GM12878 (cell line): Measurements from ENCODE around the gene FKBP4. TPM values are rescaled to one million over a fixed set of nuclear protein-coding genes. Genes with fewer than 3 reads are reported as not detected.

ENCODE experiments used
- ATAC-seq: fragments of 200-7000 bp; cut with Tn5 transposase; 3 replicates; pipeline ENCODE4 v1.9.1; 2020; ENCODE audit warnings: mild to moderate bottlenecking, moderate library complexity
- BruUV-seq: library from RNA; stranded (reverse); fragments of 400-500 nt; replicated peaks from 2 replicates; lab custom pipeline; 2021; lab: Mats Ljungman, UMichigan
- CTCF ChIA-PET: fragments of 300-600 bp; sonication (Branson Sonifier 250); formaldehyde crosslinking; extraction: SDS; loops from one replicate; lab custom pipeline; 2021; ENCODE audit warnings: inconsistent platforms; lab: Yijun Ruan, JAX
- POLR2A ChIA-PET: fragments of 350-600 bp; formaldehyde crosslinking; extraction: SDS; loops from one replicate; lab custom pipeline; 2021; ENCODE audit warnings: inconsistent platforms; lab: Charles Lee
- RAD21 ChIA-PET: fragments of 300-600 bp; sonication (Branson Sonifier 250); formaldehyde crosslinking; loops from one replicate; lab custom pipeline; 2023; ENCODE audit warnings: antibody characterized with exemption; ENCODE audit not compliant: unreplicated experiment; lab: Charles Lee
- SMC1A ChIA-PET: fragments of 300-600 bp; sonication (Branson Sonifier 250); formaldehyde crosslinking; loops from one replicate; lab custom pipeline; 2023; ENCODE audit not compliant: unreplicated experiment, uncharacterized antibody; lab: Charles Lee
- DNase-seq: peaks from one replicate; pipeline ENCODE4 v3.0.0-alpha.2; 2011; ENCODE audit warnings: low read depth, low spot score
- FAIRE-seq: peaks from 3 replicates; lab custom pipeline; 2011; peaks lifted over from hg19 to GRCh38; lab: Jason Lieb, UNC
- H2AFZ ChIP-seq: 2 replicates; pipeline ENCODE4 v1.6.0; 2011; ENCODE audit warnings: low read depth, low read length, control low read depth; ENCODE audit not compliant: control insufficient read depth
- H3K27ac ChIP-seq: 2 replicates; pipeline ENCODE4 v1.5.1; 2011; ENCODE audit warnings: control low read depth; ENCODE audit not compliant: control insufficient read depth, insufficient read depth
- H3K27me3 ChIP-seq, 2 experiments: replicated peaks in 1 of 2; 2 replicates each; pipeline versions ENCODE4 v1.6.0 to v1.6.1; 2011; ENCODE audit warnings: low read length in 1 of 2; ENCODE audit not compliant: control insufficient read depth in 2 of 2, insufficient read depth in 2 of 2
- H3K36me3 ChIP-seq, 2 experiments: 2 replicates each; pipeline ENCODE4 v1.5.1; 2011; ENCODE audit warnings: low read length in 1 of 2; ENCODE audit not compliant: control insufficient read depth in 2 of 2, insufficient read depth in 2 of 2
- H3K4me1 ChIP-seq: 2 replicates; pipeline ENCODE4 v1.6.1; 2011; ENCODE audit warnings: mild to moderate bottlenecking, low read length, moderate library complexity, mixed read lengths; ENCODE audit not compliant: control insufficient read depth, insufficient read depth
- H3K4me2 ChIP-seq: 2 replicates; pipeline ENCODE4 v1.6.0; 2011; ENCODE audit warnings: control low read depth; ENCODE audit not compliant: control insufficient read depth, insufficient read depth
- H3K4me3 ChIP-seq: fragments of 200-600 bp; sonication (generic); 2 replicates; pipeline ENCODE4 v1.5.1; 2016
- H3K79me2 ChIP-seq: 2 replicates; pipeline ENCODE4 v1.6.0; 2011; ENCODE audit warnings: low read length; ENCODE audit not compliant: control insufficient read depth, insufficient read depth
- H3K9ac ChIP-seq: 2 replicates; pipeline ENCODE4 v1.8.0; 2011; ENCODE audit warnings: low read length, control low read depth, mixed read lengths; ENCODE audit not compliant: control insufficient read depth, insufficient read depth
- H3K9me3 ChIP-seq: replicated peaks from 3 replicates; pipeline ENCODE4 v1.5.1; 2011; ENCODE audit warnings: mild to moderate bottlenecking, low read length; ENCODE audit not compliant: control insufficient read depth, insufficient read depth
- H4K20me1 ChIP-seq: 2 replicates; pipeline ENCODE4 v1.6.0; 2011; ENCODE audit not compliant: control insufficient read depth, insufficient read depth
- CEBPB ChIP-seq, 2 experiments: fragments of 150-350 bp in 1 of 2; IDR thresholded peaks; 2 replicates each; pipeline ENCODE4 v1.6.1; 2012 to 2014; ENCODE audit warnings: low read depth in 2 of 2, low read length in 2 of 2, borderline replicate concordance in 1 of 2, inconsistent platforms in 1 of 2
- FOXM1 ChIP-seq: IDR thresholded peaks from 2 replicates; pipeline ENCODE4 v1.6.1; 2012; ENCODE audit warnings: low read depth, mild to moderate bottlenecking, inconsistent platforms, low read length, moderate library complexity
- HCFC1 ChIP-seq: fragments of 150-350 bp; IDR thresholded peaks from 2 replicates; pipeline ENCODE4 v1.6.1; 2014; ENCODE audit warnings: low read length
- MXI1 ChIP-seq: fragments of 150-350 bp; IDR thresholded peaks from 2 replicates; pipeline ENCODE4 v1.6.1; 2011; ENCODE audit warnings: low read depth, mild to moderate bottlenecking, inconsistent platforms, low read length, improper control_type of control experiment
- MYB ChIP-seq: fragments of 150-350 bp; IDR thresholded peaks from 2 replicates; pipeline ENCODE4 v1.6.1; 2014; ENCODE audit warnings: mild to moderate bottlenecking, low read depth, low read length, borderline replicate concordance
- POLR2AphosphoS2 ChIP-seq: IDR thresholded peaks from 2 replicates; pipeline ENCODE4 v1.6.1; 2011; ENCODE audit warnings: low read depth, mild to moderate bottlenecking, low read length, improper control_type of control experiment, moderate library complexity
- RELA ChIP-seq: fragments of 450-650 bp; IDR thresholded peaks from 2 replicates; pipeline ENCODE4 v1.8.0; 2014; ENCODE audit warnings: borderline replicate concordance; ENCODE audit not compliant: partially characterized antibody
- SKIL ChIP-seq: fragments of 450-650 bp; IDR thresholded peaks from 2 replicates; pipeline ENCODE4 v1.6.1; 2017; ENCODE audit warnings: mild to moderate bottlenecking, low read depth, inconsistent platforms; ENCODE audit not compliant: poor library complexity, severe bottlenecking
- TBL1XR1 ChIP-seq: IDR thresholded peaks from 2 replicates; pipeline ENCODE4 v1.6.1; 2012; ENCODE audit warnings: low read depth, low read length, improper control_type of control experiment
- YY1 ChIP-seq: IDR thresholded peaks from 2 replicates; pipeline ENCODE4 v1.6.1; 2011; ENCODE audit warnings: low read depth, mild to moderate bottlenecking, low read length
- ZNF207 ChIP-seq: fragments of 450-650 bp; IDR thresholded peaks from 2 replicates; pipeline ENCODE4 v1.6.1; 2014; ENCODE audit warnings: antibody characterized with exemption, mild to moderate bottlenecking, borderline replicate concordance
- ZNF217 ChIP-seq: fragments of 450-650 bp; IDR thresholded peaks from 2 replicates; pipeline ENCODE4 v1.6.1; 2017; ENCODE audit warnings: antibody characterized with exemption, mild to moderate bottlenecking
- ZNF24 ChIP-seq: fragments of 450-650 bp; IDR thresholded peaks from 2 replicates; pipeline ENCODE4 v1.6.1; 2017; ENCODE audit warnings: antibody characterized with exemption, mild to moderate bottlenecking
- WGBS: methylation state at CpG from one replicate; pipeline ENCODE4 v1.1.6; 2016; ENCODE audit warnings: low lambda C conversion rate; ENCODE audit not compliant: insufficient replicate concordance, insufficient coverage; ENCODE audit errors: missing lambda C conversion rate; 5-methylcytosine and 5-hydroxymethylcytosine counted together
- in situ Hi-C: fragments of 300-500 bp; cut with MboI; formaldehyde crosslinking; loops from 9 replicates; pipeline ENCODE4 v1.14.3; 2018; ENCODE audit warnings: mixed read lengths
- intact Hi-C: fragments of 100-400 bp; cut with micrococcal nuclease; formaldehyde crosslinking; loops from one replicate; pipeline ENCODE4 v1.14.2; 2022; ENCODE audit not compliant: unreplicated experiment
- polyA plus RNA-seq, 11 experiments: library from polyadenylated mRNA; depleted of rRNA in 4 of 11; unstranded in 6 of 11; stranded (reverse) in 5 of 11; fragments of >200 nt; fragmentation: Nextera tagmentation in 4 of 11; fragmentation: Illumina TruSeq in 1 of 11; extraction: Ambion mirVana in 4 of 11; extraction: Trizol in 1 of 11; gene quantifications; 1 replicate in 1 of 11; 2 replicates in 10 of 11; pipeline versions ENCODE4 v1.2.1 to v1.2.3, GENCODE V29; 2011 to 2016; ENCODE audit warnings: inconsistent platforms in 2 of 11, missing spikeins in 2 of 11, low read depth in 1 of 11
- total RNA-seq, 4 experiments: library from RNA; depleted of rRNA in 3 of 4; stranded (reverse); fragments of >200 nt in 3 of 4; fragmentation: Illumina TruSeq in 1 of 4; extraction: Trizol in 1 of 4; gene quantifications; 2 replicates each; pipeline versions ENCODE4 v1.2.1 to v1.2.3, GENCODE V29; 2013 to 2021
- TF ChIP-seq, protein P1 (sequence below): fragments of 450-650 bp; IDR thresholded peaks from 2 replicates; pipeline ENCODE4 v1.6.1; 2017; ENCODE audit warnings: mild to moderate bottlenecking, moderate library complexity
- TF ChIP-seq, protein P2 (sequence below): IDR thresholded peaks from 2 replicates; pipeline ENCODE4 v1.6.1; 2012; ENCODE audit warnings: low read depth, low read length, improper control_type of control experiment
- TF ChIP-seq, protein P3 (sequence below): fragments of 450-650 bp; formaldehyde crosslinking; IDR thresholded peaks from 2 replicates; pipeline ENCODE4 v1.4.0; 2022; ENCODE audit warnings: mild to moderate bottlenecking, moderate library complexity

Gene FKBP4
- total and polyA plus RNA-seq, 10 of the 15 experiments (the other 5 are each of a cell fraction or from before 2014, with no cell fraction given) = 8.9 to 90.0 (median 45.4) TPM

GRCh38 chr12:2775431-2775830, 19.3 kb upstream of the FKBP4 start:
- Histone ChIP-seq H3K9ac (no peak overlapping the region), H3K27me3 (peaks cover 0 to 3% of the 10 kb centered on the region in 2 experiments), H2AFZ (no peak overlapping the region), H3K79me2 (no peaks in the 10 kb centered on the region), H4K20me1 (no peaks in the 10 kb centered on the region), H3K27ac (no peak overlapping the region), H3K36me3 (no peaks in the 10 kb centered on the region), H3K4me3 (no peak overlapping the region), H3K4me1 (no peaks in the 10 kb centered on the region), H3K4me2 (no peak overlapping the region), H3K9me3 (no peaks in the 10 kb centered on the region)
- FAIRE-seq (no peak), ATAC-seq (no peak), DNase-seq (no peak)
- SMC1A ChIA-PET = no interaction called here
- RAD21 ChIA-PET = no interaction called here
- POLR2A ChIA-PET = no interaction called here
- CTCF ChIA-PET = no interaction called here
- no TSS peak for BruUV-seq
- intact Hi-C loops = no loop called here
- WGBS = 26% methylated on average over 8 of the region's 8 CpGs
- in situ Hi-C loops = no loop called here
- TF ChIP-seq ZNF217 = no peak
- TF ChIP-seq, protein P1, sequence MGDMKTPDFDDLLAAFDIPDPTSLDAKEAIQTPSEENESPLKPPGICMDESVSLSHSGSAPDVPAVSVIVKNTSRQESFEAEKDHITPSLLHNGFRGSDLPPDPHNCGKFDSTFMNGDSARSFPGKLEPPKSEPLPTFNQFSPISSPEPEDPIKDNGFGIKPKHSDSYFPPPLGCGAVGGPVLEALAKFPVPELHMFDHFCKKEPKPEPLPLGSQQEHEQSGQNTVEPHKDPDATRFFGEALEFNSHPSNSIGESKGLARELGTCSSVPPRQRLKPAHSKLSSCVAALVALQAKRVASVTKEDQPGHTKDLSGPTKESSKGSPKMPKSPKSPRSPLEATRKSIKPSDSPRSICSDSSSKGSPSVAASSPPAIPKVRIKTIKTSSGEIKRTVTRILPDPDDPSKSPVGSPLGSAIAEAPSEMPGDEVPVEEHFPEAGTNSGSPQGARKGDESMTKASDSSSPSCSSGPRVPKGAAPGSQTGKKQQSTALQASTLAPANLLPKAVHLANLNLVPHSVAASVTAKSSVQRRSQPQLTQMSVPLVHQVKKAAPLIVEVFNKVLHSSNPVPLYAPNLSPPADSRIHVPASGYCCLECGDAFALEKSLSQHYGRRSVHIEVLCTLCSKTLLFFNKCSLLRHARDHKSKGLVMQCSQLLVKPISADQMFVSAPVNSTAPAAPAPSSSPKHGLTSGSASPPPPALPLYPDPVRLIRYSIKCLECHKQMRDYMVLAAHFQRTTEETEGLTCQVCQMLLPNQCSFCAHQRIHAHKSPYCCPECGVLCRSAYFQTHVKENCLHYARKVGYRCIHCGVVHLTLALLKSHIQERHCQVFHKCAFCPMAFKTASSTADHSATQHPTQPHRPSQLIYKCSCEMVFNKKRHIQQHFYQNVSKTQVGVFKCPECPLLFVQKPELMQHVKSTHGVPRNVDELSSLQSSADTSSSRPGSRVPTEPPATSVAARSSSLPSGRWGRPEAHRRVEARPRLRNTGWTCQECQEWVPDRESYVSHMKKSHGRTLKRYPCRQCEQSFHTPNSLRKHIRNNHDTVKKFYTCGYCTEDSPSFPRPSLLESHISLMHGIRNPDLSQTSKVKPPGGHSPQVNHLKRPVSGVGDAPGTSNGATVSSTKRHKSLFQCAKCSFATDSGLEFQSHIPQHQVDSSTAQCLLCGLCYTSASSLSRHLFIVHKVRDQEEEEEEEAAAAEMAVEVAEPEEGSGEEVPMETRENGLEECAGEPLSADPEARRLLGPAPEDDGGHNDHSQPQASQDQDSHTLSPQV = no peak
- no peak for TF ChIP-seq RELA
- TF ChIP-seq ZNF207 = no peak
- TF ChIP-seq TBL1XR1 = no peak
- TF ChIP-seq ZNF24 = no peak
- TF ChIP-seq YY1 = no peak
- TF ChIP-seq HCFC1 = no peak
- TF ChIP-seq SKIL = no peak
- TF ChIP-seq MYB = no peak
- TF ChIP-seq, protein P2, sequence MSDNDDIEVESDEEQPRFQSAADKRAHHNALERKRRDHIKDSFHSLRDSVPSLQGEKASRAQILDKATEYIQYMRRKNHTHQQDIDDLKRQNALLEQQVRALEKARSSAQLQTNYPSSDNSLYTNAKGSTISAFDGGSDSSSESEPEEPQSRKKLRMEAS = no peak
- TF ChIP-seq, protein P3, sequence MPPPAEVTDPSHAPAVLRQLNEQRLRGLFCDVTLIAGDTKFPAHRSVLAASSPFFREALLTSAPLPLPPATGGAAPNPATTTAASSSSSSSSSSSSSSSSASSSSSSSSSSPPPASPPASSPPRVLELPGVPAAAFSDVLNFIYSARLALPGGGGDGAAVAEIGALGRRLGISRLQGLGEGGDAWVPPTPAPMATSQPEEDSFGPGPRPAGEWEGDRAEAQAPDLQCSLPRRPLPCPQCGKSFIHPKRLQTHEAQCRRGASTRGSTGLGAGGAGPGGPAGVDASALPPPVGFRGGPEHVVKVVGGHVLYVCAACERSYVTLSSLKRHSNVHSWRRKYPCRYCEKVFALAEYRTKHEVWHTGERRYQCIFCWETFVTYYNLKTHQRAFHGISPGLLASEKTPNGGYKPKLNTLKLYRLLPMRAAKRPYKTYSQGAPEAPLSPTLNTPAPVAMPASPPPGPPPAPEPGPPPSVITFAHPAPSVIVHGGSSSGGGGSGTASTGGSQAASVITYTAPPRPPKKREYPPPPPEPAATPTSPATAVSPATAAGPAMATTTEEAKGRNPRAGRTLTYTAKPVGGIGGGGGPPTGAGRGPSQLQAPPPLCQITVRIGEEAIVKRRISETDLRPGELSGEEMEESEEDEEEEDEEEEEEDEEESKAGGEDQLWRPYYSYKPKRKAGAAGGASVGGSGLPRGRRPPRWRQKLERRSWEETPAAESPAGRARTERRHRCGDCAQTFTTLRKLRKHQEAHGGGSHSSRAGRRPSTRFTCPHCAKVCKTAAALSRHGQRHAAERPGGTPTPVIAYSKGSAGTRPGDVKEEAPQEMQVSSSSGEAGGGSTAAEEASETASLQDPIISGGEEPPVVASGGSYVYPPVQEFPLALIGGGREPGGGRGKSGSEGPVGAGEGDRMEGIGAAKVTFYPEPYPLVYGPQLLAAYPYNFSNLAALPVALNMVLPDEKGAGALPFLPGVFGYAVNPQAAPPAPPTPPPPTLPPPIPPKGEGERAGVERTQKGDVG = no peak
- TF ChIP-seq MXI1 = no peak
- no peak for TF ChIP-seq POLR2AphosphoS2
- TF ChIP-seq FOXM1 = no peak
- no peak for TF ChIP-seq CEBPB (IDR thresholded peaks at IDR 0.05; ENCODE audit: borderline replicate concordance in 1 of 2, low read depth in 2 of 2, low read length in 2 of 2)
